Measurements from ENCODE around the gene PRTN3.
A peak's percentile ranks its signal among the peaks of the same experiment; 100 is the strongest.
"Not testable (repeated sequence)": the region's sequence is repeated elsewhere in the genome, so short reads cannot be mapped to it uniquely, and the experiment has no call there.

The PRTN3 gene

DNA sequence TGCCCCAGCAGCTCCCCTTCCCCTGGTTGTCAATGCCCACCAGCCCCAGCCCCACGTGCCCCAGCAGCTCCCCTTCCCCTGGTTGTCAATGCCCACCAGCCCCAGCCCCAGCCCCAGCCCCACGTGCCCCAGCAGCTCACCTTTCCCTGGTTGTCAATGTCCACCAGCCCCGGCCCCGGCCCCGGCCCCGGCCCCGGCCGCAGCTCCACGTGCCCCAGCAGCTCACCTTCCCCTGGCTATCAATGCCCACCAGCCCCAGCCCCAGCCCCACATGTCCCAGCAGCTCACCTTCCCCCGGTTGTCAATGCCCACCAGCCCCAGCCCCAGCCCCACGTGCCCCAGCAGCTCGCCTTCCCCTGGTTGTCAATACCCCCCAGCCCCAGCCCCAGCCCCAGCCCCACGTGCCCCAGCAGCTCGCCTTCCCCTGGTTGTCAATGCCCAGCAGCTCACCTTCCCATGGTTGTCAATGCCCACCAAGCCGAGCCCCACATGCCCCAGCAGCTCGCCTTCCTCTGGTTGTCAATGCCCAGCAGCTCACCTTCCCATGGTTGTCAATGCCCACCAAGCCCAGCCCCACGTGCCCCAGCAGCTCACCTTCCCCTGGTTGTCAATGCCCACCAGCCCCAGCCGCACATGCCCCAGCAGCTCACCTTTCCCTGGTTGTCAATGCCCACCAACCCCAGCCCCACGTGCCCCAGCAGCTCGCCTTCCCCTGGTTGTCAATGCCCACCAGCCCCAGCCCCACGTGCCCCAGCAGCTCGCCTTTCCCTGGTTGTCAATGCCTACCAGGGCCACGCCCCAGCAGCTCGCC, 38.2 kb downstream of the PRTN3 start:
- not testable (repeated sequence) for DNase-seq (ENCODE audit: low read depth in 2 of 3, low spot score in 2 of 3)

DNA sequence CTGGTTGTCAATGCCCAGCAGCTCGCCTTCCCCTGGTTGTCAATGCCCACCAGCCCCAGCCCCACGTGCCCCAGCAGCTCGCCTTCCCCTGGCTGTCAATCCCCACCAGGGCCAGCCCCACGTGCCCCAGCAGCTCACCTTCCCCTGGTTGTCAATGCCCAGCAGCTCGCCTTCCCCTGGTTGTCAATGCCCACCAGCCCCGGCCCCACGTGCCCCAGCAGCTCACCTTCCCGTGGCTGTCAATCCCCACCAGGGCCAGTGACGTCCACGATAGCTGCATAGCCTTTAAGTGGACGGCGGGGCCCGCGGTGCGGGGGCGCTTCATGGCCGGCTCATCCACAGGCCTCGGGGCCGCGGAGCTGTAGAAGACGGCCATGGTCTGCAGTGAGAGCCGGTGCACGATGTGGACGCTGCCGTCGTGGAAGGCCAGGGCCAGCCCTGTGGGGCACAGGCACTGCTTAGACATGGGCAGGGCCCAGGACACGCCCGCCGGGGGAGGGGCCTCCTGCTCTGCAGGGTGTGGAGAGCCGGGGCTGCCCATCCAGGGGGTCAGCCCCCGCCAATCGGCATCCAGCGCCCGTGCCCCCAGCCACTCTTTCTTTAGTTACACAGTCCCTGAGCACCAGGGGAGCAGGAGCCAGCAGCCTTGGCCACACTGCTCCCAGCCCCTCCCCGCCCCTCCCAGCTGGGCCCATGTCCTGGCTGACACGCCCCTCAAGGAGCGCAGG, 39.1 kb downstream of the PRTN3 start:
- no peak for DNase-seq (ENCODE audit: low read depth in 2 of 3, low spot score in 2 of 3)

DNA sequence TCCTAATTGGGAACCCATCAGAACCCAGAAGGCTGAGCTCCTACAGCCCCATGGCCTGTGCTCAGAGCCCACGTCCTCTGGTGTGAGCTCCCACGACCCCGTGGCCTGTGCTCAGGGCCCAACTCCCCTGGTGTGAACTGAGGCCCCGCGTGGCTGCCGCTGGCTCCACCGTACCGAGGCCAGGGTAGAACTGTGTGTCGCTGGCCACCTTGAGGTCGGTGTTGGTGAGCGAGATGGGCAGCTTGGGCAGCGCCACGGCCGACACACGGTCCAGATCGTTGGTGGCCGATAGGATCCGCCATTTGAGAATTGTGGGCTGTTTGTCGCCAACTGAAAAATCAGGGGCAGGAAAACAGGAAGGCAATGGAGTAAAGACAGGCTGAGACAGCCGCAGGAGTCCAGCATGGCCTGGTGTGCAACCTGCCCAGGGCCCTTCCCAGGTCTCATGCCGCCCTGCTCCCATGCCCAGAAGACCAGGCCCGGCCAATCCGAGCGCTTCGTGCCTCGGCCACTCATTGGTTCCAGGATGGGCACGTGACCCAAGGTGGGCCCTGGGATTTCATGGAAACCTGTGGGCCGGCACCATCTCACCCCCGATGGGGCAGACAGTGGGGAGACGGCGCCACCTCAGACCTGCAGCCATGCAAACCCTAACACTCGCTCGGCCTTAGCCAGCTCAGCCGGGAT, 40.7 kb downstream of the PRTN3 start:
- DNase-seq (ENCODE audit: low read depth in 2 of 3, low spot score in 2 of 3), result no peak

DNA sequence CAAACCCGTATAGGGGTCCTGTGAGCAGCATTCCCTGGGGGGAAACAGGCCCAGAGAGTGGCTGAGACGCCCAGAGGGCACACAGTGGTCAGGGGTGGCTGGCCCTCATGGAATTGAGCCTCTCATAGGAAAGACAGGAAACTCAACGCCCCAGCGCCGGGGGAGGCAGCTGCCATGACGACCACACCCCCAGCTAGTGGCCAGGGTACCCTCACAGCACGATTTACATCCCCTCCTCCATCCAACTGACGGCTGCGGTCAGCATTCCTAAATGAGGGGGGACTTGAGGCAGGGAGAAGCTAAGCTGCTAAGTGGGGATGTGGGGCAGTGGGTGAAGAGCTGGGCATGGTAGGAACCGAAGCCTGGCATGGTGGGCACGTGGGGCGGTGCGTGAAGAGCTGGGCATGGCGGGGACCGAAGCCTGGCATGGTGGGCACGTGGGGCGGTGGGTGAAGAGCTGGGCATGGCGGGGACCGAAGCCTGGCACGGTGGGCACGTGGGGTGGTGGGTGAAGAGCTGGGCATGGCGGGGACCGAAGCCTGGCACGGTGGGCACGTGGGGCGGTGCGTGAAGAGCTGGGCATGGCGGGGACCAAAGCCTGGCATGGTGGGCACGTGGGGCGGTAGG, 42.2 kb downstream of the PRTN3 start:
- no peak for DNase-seq (ENCODE audit: low read depth in 2 of 3, low spot score in 2 of 3)

DNA sequence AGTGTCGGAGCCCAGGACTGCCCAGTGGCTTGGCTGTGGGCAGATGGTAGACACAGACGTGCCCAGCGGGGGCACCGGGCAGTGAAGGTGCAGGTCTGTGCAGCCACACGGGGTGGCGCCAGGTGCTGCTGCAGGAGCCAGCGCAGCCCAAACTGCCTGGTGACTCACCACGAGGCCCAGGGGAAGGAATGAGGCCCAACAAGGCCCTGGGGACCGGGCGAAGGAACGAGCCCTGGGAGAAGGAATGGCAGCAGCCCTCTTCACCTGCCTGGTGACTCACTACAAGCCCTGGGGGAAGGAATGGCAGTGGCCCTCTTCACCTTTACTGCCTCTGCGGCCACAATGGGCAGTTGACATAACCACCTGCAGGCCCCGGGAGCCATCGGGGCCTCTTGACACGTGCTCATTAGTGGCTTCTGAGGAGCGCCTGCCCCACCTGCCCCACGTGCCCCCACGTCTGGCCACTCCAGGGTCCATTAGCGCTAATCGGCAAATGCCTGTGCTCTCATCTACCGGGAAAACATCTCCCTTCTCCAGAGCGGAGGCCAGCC, 42.9 kb downstream of the PRTN3 start:
- DNase-seq (ENCODE audit: low read depth in 2 of 3, low spot score in 2 of 3), result no peak

DNA sequence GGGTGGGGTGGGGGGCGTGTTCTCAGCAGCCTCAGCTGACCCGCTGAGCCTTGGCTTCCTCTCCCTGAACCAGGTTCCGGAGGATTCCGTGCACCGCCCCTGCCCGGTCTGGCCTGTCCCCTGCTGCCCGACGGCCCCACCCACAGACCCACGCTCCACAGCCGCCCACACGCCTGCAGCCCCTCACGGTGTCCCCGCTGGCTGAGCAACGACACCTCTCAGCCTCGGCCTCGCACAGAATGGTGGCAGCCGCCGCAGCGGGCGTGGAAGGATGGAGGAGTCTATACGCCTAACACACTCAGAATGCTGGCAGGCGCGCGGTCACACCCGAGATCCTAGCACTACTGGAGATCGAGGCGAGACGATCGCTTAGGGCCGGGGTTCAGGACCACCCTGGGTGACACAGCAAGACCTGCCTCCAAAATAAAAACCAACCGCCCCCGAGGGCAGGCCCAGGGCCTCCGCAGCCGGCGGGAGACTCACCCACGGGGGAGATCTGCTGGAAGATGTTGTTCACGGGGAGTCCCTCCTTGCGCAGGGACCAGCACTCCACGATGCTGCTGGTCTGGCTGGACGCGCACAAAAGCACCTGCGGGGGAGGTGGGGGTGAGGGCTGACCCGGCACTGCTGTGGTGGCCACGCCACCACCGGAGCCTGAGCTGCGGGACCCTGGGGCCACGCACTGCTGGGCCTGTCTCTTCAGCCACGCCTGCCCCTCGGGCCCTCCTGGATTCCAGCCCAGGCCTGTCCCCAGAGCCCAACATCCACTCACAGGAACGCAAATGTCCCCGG, 43.8 kb downstream of the PRTN3 start:
- no peak for DNase-seq (ENCODE audit: low read depth in 2 of 3, low spot score in 2 of 3)

DNA sequence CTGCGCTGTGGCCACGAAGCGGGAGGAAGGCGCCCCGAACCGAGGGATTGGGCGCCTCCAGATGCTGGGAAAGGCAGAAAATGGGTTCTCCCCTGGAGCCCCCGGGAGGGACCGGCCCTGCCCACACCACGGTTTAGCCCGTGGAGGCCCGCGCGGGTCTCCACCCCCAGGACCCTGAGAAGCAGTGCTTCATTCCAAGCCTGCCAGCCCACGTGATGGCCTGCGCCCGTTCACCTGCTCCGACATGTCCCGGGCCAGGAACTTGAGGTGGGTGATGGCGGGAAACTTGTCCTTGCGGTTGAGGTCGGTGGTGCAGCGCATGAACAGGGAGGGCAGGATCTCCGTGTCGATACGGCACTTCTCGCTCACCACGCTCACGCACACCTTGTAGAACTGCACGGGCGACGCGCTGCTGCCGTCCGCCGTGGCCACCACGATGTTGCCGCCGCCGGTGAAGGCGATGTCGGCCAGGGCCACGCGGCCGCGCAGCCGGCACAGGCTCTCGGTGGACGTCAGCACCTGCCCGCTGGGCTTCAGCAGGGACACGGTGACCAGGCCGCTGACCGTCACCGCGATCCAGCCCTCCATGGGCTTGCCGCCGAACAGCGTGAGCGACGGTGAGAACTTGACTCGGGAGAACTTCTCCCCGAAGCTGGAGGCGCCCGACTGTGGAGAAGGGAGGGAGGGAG, 44.9 kb downstream of the PRTN3 start:
- DNase-seq (ENCODE audit: low read depth in 2 of 3, low spot score in 2 of 3), result no peak

DNA sequence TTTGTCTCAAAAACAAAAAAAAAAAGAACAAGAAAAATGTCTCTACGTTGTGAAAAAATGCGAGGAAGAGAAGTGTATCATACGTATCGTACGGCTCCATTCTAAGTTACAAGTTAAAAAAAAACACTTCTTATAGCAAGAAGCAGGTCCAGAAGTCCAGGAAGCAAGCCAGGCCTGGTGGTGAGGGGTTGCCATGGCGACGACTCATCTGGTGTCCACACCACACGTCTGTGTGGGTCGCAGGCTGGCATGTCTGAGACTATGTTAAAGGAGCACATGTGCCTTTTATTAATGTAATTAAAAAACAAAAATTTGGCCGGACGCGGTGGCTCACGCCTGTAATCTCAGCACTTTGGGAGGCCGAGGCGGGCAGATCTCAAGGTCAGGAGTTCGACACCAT, 46.3 kb downstream of the PRTN3 start:
- no peak for DNase-seq (ENCODE audit: low read depth in 2 of 3, low spot score in 2 of 3)

DNA sequence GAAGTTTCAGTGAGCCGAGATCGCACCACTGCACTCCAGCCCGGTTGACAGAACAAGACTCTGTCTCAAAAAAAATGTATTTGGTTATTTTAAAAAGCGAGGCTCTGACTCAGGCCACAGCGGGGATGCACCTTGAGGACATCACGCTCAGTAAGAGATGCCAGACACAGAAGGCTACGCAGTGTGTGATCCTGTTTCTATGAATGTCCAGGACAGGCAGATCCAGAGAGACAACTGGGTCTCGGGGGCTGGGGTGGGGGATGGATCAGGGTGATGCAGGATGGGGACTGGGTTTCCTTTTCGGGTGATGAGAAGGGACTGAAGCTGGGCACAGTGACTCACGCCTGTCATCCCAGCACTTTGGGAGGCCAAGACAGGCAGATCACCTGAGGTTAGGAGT, 46.8 kb downstream of the PRTN3 start:
- DNase-seq (ENCODE audit: low read depth in 2 of 3, low spot score in 2 of 3), result no peak

DNA sequence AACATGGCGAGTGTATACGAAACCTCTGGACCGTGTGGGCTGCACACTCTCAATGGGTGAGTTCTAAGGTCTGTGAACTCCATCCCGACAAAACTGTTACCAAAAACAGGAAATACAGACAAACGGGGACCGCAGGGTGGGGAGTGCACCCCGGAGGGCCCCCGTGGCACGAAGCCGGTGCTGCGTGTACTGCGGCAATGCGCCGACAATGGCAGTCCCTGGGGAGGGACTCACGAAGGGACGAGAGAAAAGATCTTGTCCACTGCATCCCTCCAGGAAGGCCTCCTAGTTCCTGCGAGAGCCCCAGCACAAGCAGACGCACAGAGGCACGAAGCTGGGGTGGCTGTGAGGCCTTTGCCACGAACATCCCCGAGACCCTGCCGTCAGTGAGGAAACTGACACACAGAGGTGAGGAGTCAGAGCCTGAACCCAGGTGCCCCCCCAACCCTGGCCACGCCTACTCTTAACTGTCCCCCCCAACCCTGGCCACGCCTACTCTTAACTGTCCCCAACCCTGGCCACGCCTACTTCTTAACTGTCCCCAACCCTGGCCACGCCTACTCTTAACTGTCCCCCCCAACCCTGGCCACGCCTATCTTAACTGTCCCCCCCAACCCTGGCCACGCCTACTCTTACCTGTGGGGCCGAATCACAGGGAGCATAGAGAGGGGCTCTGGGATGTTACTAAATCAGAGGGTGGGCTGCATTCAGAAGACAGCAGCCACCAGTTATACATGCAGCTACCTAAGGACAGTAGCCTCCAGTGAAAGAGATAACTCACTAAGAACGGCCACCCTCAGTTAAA, 48.0 kb downstream of the PRTN3 start:
- DNase-seq (ENCODE audit: low read depth in 2 of 3, low spot score in 2 of 3), result no peak

DNA sequence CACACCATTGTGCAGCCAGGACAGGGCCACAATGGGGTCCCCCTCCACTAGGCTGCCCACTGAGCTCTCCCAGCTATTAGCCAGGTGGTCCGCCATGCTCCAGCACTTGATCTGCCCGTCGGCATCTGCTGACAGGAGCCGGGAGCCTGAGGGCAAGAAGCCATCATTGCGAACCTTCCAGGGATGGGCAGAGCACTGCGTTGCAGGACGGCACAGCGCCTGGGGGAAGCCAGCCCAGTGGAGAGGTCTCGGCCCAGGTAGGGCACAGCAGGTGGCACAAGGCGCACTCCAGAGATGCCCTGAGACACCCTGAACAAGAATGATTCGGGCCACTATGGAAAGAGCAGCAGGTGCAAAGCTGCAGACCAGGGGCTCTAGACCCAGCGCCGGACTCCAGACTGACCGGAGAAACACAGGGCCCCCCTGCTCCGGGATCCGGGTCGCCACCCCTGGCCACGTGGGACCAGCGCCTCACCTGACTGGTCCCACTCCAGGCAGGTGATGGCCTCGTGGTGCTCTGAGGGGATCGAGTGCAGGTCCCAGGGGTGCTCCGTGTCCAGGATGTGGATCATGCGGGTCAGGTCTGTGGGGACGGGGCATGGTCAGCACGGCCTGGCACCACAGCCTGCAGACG, 49.0 kb downstream of the PRTN3 start:
- no peak for DNase-seq (ENCODE audit: low read depth in 2 of 3, low spot score in 2 of 3)

DNA sequence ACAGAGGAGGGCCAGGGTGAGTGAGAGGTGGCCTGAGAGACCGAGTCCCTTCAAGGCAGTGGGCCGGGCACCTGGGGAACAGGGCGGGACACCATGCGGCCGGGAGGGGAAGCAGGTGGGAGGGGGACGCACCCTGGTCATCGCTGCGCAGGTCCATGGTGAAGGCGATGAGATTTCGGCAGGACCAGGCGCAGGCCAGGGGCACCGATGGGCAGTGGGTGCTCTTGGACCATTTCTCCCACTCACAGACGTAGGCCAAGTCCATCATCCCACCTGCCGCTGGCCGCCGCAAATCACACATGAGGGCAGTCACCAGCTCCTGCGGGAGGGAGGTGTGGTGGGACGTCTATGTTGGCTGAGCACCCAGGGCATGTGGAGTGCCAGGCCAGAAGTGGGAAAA, 50.0 kb downstream of the PRTN3 start:
- no peak for DNase-seq (ENCODE audit: low read depth in 2 of 3, low spot score in 2 of 3)

DNA sequence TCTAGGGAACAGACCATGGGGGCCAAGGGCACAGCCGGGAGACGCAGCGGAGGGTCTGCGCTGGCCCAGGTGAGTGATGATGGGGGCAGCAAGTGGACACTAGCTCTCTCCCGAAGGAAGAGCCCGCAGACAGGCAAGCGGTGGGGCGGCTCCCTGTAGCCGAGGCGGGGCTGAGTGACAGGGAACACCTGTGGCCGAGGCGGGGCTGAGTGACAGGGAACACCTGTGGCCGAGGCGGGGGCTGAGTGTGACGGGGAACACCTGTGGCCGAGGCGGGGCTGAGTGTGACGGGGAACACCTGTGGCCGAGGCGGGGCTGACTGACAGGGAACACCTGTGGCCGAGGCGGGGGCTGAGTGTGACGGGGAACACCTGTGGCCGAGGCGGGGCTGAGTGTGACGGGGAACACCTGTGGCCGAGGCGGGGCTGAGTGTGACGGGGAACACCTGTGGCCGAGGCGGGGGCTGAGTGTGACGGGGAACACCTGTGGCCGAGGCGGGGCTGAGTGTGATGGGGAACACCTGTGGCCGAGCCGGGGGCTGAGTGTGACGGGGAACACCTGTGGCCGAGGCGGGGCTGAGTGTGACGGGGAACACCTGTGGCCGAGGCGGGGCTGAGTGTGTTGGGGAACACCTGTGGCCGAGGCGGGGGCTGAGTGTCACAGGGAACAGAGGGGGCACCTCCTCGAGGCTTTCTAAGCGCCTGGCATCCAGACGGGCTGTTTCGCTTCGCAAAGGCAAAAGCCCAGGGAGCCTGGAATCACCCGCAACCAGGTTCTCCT, 50.8 kb downstream of the PRTN3 start:
- DNase-seq (ENCODE audit: low read depth in 2 of 3, low spot score in 2 of 3), result not testable (repeated sequence)

DNA sequence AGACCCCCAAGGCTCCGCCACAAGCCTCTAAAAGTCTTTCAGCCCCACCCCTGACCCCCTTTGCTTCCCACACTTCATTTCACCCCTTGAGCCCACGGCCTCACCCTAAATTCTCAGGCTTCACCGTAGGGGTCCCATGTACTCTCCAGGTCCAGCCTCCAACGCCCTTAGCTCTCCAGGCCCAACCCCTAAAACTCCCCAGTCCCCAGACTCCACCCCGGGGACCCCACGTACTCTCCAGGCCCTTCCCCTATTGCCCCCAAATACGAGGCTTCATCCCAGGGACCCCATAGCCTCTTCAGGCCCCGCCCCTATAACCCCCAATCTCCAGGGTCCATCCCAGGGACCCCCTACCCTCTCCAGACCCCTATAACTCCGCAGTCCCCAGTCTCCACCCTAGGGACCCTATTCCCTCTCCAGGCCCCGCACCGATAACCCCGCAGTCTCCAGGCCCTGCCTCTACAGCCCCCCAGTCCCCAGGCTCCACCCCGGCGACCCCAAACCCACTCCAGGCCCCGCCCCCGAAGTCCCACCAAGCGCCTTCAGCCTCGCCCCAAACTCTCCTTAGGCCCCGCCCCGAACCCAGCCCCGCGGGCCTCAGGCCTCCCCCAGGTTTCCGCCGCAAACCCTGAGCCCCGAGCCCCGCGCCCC, 51.6 kb downstream of the PRTN3 start:
- no peak for DNase-seq (ENCODE audit: low read depth in 2 of 3, low spot score in 2 of 3)

DNA sequence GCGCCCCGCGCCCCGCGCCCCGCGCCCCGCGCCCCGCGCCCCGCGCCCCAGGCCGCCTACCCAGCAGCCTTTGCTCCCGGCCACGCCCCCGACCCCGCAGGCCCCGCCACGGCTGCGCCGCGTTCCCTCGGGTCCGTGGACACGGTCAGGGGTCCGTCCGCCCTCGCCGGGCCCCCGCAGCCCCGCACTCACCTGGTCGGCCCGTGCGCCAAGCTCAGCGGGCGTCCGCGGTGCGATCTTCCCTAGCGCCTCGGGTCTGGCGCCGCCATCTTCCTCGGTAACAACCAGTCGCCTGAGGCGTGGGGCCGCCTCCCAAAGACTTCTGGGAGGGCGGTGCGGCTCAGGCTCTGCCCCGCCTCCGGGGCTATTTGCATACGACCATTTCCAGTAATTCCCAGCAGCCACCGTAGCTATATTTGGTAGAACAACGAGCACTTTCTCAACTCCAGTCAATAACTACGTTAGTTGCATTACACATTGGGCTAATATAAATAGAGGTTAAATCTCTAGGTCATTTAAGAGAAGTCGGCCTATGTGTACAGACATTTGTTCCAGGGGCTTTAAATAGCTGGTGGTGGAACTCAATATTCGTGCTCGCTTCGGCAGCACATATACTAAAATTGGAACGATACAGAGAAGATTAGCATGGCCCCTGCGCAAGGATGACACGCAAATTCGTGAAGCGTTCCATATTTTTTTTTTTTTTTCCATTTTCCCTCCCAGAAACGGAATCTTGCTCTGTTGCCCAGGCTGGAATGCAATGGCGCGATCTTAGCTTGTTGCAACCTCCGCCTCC, 52.3 kb downstream of the PRTN3 start, which contains the start of the genes MED16 and RNU6-9:
Gene MED16, minus strand, starts transcription at position 294 of the 796 bp plus-strand sequence. CDS start 2,056 bp downstream, outside the sequence.
Gene RNU6-9, plus strand, starts transcription at position 591 of the 796 bp plus-strand sequence.
- peak; percentile 66 to 72 (median 69) for DNase-seq (ENCODE audit: low read depth in 2 of 3, low spot score in 2 of 3)

DNA sequence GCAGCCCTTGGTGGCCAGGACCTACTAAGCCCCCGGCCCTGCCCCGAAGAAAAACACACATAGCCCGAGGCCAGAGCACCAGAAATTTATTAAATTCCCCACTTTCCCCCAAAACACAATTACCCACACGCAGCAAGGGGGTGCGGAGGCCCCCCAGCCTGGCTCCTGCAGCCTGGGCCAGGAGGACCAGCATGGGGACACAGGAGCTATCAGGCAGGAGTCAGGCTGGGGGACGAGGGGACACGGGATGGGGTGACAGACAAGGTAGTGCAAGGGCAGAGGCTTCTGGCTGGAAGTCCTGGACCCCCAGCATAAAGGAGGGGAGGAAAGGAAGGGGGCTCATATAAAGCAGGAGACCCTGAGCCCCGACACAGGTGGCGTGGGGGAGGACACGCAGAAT, 55.6 kb downstream of the PRTN3 start:
- no peak for DNase-seq (ENCODE audit: low read depth in 2 of 3, low spot score in 2 of 3)

Data from activated CD8-positive, alpha-beta memory T cell treated with anti-CD3 and anti-CD28 coated beads for 48 hours (primary cell).